ENCODE measurements around the gene CCDC81. TPM values are rescaled to one million over a fixed set of nuclear protein-coding genes. Genes with fewer than 3 reads are reported as not detected.
A peak's percentile ranks its signal among the peaks of the same experiment; 100 is the strongest.
"Not testable (repeated sequence)": the region's sequence is repeated elsewhere in the genome, so short reads cannot be mapped to it uniquely, and the experiment has no call there.

The CCDC81 gene
- total and polyA plus RNA-seq, 9 of the 15 experiments (the other 6 are each of a cell fraction or from before 2014, with no cell fraction given) = 0.16 to 1.0 (median 0.41) TPM

DNA sequence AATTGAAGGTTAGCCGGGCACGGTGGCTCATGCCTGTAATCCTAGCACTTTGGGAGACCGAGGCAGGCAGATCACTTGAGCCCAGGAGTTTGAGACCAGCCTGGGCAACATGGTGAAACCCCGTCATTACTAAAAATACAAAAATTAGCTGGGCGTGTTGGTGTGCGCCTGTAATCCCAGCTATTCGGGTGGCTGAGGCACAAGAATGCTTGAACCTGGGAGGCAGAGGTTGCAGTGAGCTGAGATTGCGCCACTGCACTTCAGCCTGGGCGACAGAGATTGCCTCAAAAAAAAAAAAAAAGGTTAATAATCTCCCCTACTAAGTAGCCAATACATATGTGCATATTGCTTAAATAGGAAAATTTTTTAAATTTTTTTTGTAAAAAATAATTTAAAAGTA is 42.3 kb downstream of the CCDC81 start:
- H3K9me3 ChIP-seq (replicated peaks; ENCODE audit: control insufficient read depth, insufficient read depth, low read depth, low read length); BruUV-seq (replicated peaks); H3K4me3 ChIP-seq; DNase-seq (ENCODE audit: extremely low read depth in 1 of 4, low spot score in 3 of 4); in situ Hi-C loops (cut with MboI); H3K4me2 ChIP-seq (ENCODE audit: insufficient read depth, low read length); H3K27ac ChIP-seq (ENCODE audit: extremely low read depth, low read depth, low read length); H3K4me1 ChIP-seq (replicated peaks in 1 of 2; ENCODE audit: control insufficient read depth in 2 of 2, insufficient read depth in 2 of 2, low read length in 2 of 2); H2AFZ ChIP-seq (ENCODE audit: low read depth, low read length); CTCF ChIA-PET (ENCODE audit: low intra/inter-chr PET ratio); H3K79me2 ChIP-seq (ENCODE audit: control insufficient read depth, insufficient read depth, low read length); H3K9me1 ChIP-seq (ENCODE audit: control insufficient read depth, insufficient read depth, low read length); H3K9ac ChIP-seq (ENCODE audit: insufficient read depth in 1 of 2, low read depth in 2 of 2, low read length in 2 of 2); H3K36me3 ChIP-seq (ENCODE audit: control insufficient read depth, insufficient read depth, low read length); FAIRE-seq; H4K20me1 ChIP-seq (replicated peaks; ENCODE audit: control insufficient read depth, insufficient read depth, low read length); ATAC-seq; TF ChIP-seq CEBPG (CRISPR knock-in tag; IDR thresholded peaks at IDR 0.05): not testable (repeated sequence)
- TF ChIP-seq CEBPG (tag; conservative IDR thresholded peaks at IDR 0.05 in 1 of 2, IDR thresholded peaks at IDR 0.05 in 1 of 2) (peak in 1 of 2 experiments; percentile 38; a peak in 3 of 4 replicates), FOXJ2 (tag; IDR thresholded peaks at IDR 0.05) (peak; percentile 47; the same call in 1 of the 2 replicates), FOSL1 (tag; conservative IDR thresholded peaks at IDR 0.05) (peak; percentile 70; the same call in 1 of the 2 replicates)
- intact Hi-C loops (cut with micrococcal nuclease) = loop anchor here (5.0 kb wide), 3 partner anchors 475 to 820 kb away; no protein-coding TSS in a partner anchor
- peaks cover 0 to 13% of the 10 kb centered on the region in 2 experiments; a peak in 2 of 5 replicates for H3K27me3 ChIP-seq (ENCODE audit: control insufficient read depth in 2 of 2, insufficient read depth in 2 of 2, low read length in 2 of 2)
- 7% methylated on average over 9 of the region's 9 CpGs for WGBS (ENCODE audit: insufficient coverage, low coverage, missing lambda C conversion rate)
- POLR2A ChIA-PET = interaction anchor here (0.8 to 1.0 kb wide), 2 partner anchors 9 to 13 kb away, joined by 4 read pairs; no protein-coding TSS in a partner anchor

- no peak for FAIRE-seq
- Histone ChIP-seq H3K9ac (ENCODE audit: insufficient read depth in 1 of 2, low read depth in 2 of 2, low read length in 2 of 2) (no peak overlapping the region), H3K4me2 (ENCODE audit: insufficient read depth, low read length) (no peak overlapping the region), H4K20me1 (replicated peaks; ENCODE audit: control insufficient read depth, insufficient read depth, low read length) (no peaks in the 10 kb centered on the region), H3K79me2 (ENCODE audit: control insufficient read depth, insufficient read depth, low read length) (no peaks in the 10 kb centered on the region), H3K4me3 (no peak overlapping the region), H3K9me1 (ENCODE audit: control insufficient read depth, insufficient read depth, low read length) (no peaks in the 10 kb centered on the region), H3K27me3 (ENCODE audit: control insufficient read depth in 2 of 2, insufficient read depth in 2 of 2, low read length in 2 of 2) (peaks cover 0 to 11% of the 10 kb centered on the region in 2 experiments; a peak in 2 of 5 replicates), H3K4me1 (replicated peaks in 1 of 2; ENCODE audit: control insufficient read depth in 2 of 2, insufficient read depth in 2 of 2, low read length in 2 of 2) (peaks cover 0 to 2% of the 10 kb centered on the region in 2 experiments; a peak in 3 of 5 replicates), H3K36me3 (ENCODE audit: control insufficient read depth, insufficient read depth, low read length) (no peaks in the 10 kb centered on the region), H3K9me3 (replicated peaks; ENCODE audit: control insufficient read depth, insufficient read depth, low read depth, low read length) (no peaks in the 10 kb centered on the region), H3K27ac (ENCODE audit: extremely low read depth, low read depth, low read length) (no peak overlapping the region), H2AFZ (ENCODE audit: low read depth, low read length) (no peak overlapping the region)
- ChIA-PET CTCF (ENCODE audit: low intra/inter-chr PET ratio) (interaction anchor here (0.7 to 1.2 kb wide), 3 partner anchors 564 to 823 kb away, joined by 3 to 4 read pairs (median 4); no protein-coding TSS in a partner anchor), POLR2A (interaction anchor here (0.6 kb wide), 1 partner anchor 895 kb away, joined by 3 read pairs; no protein-coding TSS in a partner anchor)
- intact Hi-C loops (cut with micrococcal nuclease) (loop anchor here (2.0 to 5.0 kb wide), 4 partner anchors 57 to 821 kb away; no protein-coding TSS in a partner anchor), in situ Hi-C loops (cut with MboI) (no loop called here)
- BruUV-seq (replicated peaks) = no TSS peak
- DNase-seq (ENCODE audit: extremely low read depth in 1 of 4, low spot score in 3 of 4) = no peak
- no peak for ATAC-seq
- 42% methylated on average over 3 of the region's 3 CpGs for WGBS (ENCODE audit: insufficient coverage, low coverage, missing lambda C conversion rate)
- TF ChIP-seq, protein P1, sequence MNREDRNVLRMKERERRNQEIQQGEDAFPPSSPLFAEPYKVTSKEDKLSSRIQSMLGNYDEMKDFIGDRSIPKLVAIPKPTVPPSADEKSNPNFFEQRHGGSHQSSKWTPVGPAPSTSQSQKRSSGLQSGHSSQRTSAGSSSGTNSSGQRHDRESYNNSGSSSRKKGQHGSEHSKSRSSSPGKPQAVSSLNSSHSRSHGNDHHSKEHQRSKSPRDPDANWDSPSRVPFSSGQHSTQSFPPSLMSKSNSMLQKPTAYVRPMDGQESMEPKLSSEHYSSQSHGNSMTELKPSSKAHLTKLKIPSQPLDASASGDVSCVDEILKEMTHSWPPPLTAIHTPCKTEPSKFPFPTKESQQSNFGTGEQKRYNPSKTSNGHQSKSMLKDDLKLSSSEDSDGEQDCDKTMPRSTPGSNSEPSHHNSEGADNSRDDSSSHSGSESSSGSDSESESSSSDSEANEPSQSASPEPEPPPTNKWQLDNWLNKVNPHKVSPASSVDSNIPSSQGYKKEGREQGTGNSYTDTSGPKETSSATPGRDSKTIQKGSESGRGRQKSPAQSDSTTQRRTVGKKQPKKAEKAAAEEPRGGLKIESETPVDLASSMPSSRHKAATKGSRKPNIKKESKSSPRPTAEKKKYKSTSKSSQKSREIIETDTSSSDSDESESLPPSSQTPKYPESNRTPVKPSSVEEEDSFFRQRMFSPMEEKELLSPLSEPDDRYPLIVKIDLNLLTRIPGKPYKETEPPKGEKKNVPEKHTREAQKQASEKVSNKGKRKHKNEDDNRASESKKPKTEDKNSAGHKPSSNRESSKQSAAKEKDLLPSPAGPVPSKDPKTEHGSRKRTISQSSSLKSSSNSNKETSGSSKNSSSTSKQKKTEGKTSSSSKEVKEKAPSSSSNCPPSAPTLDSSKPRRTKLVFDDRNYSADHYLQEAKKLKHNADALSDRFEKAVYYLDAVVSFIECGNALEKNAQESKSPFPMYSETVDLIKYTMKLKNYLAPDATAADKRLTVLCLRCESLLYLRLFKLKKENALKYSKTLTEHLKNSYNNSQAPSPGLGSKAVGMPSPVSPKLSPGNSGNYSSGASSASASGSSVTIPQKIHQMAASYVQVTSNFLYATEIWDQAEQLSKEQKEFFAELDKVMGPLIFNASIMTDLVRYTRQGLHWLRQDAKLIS (CRISPR knock-in tag; IDR thresholded peaks at IDR 0.05) = no peak
- TF ChIP-seq, protein P2, sequence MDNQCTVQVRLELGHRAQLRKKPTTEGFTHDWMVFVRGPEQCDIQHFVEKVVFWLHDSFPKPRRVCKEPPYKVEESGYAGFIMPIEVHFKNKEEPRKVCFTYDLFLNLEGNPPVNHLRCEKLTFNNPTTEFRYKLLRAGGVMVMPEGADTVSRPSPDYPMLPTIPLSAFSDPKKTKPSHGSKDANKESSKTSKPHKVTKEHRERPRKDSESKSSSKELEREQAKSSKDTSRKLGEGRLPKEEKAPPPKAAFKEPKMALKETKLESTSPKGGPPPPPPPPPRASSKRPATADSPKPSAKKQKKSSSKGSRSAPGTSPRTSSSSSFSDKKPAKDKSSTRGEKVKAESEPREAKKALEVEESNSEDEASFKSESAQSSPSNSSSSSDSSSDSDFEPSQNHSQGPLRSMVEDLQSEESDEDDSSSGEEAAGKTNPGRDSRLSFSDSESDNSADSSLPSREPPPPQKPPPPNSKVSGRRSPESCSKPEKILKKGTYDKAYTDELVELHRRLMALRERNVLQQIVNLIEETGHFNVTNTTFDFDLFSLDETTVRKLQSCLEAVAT (IDR thresholded peaks at IDR 0.05) = no peak
- TF ChIP-seq ZNF830 (CRISPR knock-in tag; IDR thresholded peaks at IDR 0.05) (no peak), CXXC5 (CRISPR knock-in tag; IDR thresholded peaks at IDR 0.05) (no peak), SNIP1 (IDR thresholded peaks at IDR 0.05; ENCODE audit: low read depth) (no peak)
These were observed 43.4 kb downstream of the CCDC81 start for GRCh38 chr11:86418106-86418505.
